HL-60 (cell line): ENCODE data around the gene MED14.

Experiments used
- GABPA ChIP-seq: IDR thresholded peaks from 2 replicates; pipeline ENCODE4 v1.6.1; 2012; ENCODE audit warnings: low read depth
- POLR2AphosphoS5 ChIP-seq: IDR thresholded peaks from 2 replicates; pipeline ENCODE4 v1.6.1; 2012; ENCODE audit warnings: low read depth
- TF ChIP-seq, protein P1 (sequence below): IDR thresholded peaks from one replicate; pipeline ENCODE4 v1.5.1; 2011; ENCODE audit warnings: low read length, control low read depth, inconsistent platforms; ENCODE audit not compliant: insufficient read depth
- TF ChIP-seq, protein P2 (sequence below): IDR thresholded peaks from 2 replicates; pipeline ENCODE4 v1.6.1; 2012; ENCODE audit warnings: low read depth; ENCODE audit not compliant: insufficient replicate concordance

DNA sequence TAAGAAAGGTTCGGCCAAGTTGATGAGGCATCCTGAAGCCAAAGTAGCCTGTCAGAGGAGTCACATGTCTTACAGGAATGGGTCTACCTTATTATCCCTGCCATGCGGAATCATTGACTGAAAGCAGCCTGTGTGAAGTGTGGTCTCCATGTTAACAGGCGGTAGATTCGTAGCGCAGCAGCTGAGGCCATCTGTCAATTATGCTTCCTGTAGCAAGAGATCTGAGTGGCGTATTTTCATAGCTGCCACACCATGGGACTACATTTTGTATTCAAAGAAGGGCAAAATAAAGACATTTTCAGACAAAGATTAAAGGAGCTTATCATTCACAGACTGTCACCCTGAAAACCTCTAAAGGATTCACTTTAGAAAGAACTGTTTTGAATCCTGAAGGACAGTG lies 11.2 kb upstream of the MED14 start:
- TF ChIP-seq POLR2AphosphoS5 (no peak), GABPA (no peak)
- TF ChIP-seq, protein P1, sequence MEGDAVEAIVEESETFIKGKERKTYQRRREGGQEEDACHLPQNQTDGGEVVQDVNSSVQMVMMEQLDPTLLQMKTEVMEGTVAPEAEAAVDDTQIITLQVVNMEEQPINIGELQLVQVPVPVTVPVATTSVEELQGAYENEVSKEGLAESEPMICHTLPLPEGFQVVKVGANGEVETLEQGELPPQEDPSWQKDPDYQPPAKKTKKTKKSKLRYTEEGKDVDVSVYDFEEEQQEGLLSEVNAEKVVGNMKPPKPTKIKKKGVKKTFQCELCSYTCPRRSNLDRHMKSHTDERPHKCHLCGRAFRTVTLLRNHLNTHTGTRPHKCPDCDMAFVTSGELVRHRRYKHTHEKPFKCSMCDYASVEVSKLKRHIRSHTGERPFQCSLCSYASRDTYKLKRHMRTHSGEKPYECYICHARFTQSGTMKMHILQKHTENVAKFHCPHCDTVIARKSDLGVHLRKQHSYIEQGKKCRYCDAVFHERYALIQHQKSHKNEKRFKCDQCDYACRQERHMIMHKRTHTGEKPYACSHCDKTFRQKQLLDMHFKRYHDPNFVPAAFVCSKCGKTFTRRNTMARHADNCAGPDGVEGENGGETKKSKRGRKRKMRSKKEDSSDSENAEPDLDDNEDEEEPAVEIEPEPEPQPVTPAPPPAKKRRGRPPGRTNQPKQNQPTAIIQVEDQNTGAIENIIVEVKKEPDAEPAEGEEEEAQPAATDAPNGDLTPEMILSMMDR: no peak
- TF ChIP-seq, protein P2, sequence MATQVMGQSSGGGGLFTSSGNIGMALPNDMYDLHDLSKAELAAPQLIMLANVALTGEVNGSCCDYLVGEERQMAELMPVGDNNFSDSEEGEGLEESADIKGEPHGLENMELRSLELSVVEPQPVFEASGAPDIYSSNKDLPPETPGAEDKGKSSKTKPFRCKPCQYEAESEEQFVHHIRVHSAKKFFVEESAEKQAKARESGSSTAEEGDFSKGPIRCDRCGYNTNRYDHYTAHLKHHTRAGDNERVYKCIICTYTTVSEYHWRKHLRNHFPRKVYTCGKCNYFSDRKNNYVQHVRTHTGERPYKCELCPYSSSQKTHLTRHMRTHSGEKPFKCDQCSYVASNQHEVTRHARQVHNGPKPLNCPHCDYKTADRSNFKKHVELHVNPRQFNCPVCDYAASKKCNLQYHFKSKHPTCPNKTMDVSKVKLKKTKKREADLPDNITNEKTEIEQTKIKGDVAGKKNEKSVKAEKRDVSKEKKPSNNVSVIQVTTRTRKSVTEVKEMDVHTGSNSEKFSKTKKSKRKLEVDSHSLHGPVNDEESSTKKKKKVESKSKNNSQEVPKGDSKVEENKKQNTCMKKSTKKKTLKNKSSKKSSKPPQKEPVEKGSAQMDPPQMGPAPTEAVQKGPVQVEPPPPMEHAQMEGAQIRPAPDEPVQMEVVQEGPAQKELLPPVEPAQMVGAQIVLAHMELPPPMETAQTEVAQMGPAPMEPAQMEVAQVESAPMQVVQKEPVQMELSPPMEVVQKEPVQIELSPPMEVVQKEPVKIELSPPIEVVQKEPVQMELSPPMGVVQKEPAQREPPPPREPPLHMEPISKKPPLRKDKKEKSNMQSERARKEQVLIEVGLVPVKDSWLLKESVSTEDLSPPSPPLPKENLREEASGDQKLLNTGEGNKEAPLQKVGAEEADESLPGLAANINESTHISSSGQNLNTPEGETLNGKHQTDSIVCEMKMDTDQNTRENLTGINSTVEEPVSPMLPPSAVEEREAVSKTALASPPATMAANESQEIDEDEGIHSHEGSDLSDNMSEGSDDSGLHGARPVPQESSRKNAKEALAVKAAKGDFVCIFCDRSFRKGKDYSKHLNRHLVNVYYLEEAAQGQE: no peak
